HG03342 (cell line): ENCODE results near the gene B4GALT2.

Experiments
- ATAC-seq: cut with Tn5 transposase; IDR thresholded peaks from one replicate; pipeline ENCODE4 v1.9.1; 2021; ENCODE audit warnings: mild to moderate bottlenecking, moderate library complexity; ENCODE audit not compliant: unreplicated experiment

Gene B4GALT2, protein sequence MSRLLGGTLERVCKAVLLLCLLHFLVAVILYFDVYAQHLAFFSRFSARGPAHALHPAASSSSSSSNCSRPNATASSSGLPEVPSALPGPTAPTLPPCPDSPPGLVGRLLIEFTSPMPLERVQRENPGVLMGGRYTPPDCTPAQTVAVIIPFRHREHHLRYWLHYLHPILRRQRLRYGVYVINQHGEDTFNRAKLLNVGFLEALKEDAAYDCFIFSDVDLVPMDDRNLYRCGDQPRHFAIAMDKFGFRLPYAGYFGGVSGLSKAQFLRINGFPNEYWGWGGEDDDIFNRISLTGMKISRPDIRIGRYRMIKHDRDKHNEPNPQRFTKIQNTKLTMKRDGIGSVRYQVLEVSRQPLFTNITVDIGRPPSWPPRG

DNA sequence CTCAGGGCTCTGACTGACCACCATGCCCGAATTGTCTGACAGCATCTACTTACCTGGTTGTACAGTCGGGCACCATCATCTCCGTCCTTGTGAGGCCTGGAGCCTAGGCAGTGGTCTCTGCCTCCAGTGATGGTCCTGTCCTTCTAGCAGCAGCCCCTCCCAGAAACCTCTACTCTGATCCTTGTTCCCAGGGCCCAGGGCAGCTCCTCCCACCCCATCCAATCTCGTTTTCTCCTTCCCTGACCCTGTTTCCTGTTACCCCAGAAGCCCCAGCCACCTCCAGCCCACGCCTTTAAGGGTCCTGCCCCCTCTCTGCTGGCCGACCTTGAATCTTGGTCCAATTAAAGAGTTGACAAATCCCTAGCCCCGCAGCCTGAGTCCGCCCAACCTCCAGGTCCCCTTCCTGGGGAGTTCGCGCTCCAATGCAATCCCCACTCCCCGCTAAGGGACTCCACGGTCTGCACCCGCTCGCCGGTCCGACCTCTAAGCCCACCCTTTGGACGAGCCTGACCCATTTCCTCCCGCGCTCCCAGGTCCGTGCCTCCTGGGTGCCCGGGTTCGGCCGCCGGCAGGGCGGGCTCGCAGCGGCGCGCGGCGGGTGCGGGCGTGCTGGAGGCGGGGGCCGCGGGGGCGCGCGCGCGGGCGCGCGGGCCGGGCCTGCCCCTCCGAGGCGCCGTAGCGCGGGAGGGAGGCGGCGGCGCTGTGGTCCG, at the start of gene B4GALT2:
Gene B4GALT2 (plus strand): TSS at position 660 of the 710 bp plus-strand sequence. CDS start 1,951 bp downstream, outside the sequence.
- ATAC-seq = no peak

DNA sequence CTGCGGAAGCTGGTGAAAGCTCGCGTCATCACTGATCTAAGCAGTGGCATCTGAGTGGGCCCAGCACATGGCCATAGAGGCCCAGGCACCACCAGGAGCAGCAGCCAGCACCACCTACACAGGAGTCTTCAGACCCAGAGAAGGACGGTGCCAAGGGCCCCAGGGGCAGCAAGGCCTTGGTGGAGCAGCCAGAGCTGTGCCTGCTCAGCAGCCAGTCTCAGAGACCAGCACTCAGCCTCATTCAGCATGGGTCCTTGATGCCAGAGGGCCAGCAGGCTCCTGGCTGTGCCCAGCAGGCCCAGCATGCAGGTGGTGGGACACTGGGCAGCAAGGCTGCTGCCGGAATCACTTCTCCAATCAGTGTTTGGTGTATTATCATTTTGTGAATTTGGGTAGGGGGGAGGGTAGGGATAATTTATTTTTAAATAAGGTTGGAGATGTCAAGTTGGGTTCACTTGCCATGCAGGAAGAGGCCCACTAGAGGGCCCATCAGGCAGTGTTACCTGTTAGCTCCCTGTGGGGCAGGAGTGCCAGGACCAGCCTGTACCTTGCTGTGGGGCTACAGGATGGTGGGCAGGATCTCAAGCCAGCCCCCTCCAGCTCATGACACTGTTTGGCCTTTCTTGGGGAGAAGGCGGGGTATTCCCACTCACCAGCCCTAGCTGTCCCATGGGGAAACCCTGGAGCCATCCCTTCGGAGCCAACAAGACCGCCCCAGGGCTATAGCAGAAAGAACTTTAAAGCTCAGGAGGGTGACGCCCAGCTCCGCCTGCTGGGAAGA, 48.7 kb upstream of the B4GALT2 start:
- no peak for ATAC-seq

DNA sequence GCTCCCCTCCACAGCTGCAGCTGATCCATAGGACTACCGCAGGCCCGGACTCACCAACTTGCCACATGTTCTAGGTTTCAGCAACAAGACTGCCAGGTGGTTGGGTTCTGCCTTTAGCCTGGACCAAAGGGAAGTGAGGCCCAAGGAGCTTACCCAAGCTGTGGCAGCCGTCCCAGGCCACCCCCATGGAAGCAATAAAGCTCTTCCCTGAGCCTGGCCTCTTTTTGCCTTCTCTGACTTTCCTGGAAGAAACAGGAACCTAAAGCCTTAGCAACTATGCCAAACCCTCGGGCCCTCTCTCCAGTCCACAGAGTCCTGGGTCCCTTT, 48.1 kb upstream of the B4GALT2 start:
- ATAC-seq = no peak

DNA sequence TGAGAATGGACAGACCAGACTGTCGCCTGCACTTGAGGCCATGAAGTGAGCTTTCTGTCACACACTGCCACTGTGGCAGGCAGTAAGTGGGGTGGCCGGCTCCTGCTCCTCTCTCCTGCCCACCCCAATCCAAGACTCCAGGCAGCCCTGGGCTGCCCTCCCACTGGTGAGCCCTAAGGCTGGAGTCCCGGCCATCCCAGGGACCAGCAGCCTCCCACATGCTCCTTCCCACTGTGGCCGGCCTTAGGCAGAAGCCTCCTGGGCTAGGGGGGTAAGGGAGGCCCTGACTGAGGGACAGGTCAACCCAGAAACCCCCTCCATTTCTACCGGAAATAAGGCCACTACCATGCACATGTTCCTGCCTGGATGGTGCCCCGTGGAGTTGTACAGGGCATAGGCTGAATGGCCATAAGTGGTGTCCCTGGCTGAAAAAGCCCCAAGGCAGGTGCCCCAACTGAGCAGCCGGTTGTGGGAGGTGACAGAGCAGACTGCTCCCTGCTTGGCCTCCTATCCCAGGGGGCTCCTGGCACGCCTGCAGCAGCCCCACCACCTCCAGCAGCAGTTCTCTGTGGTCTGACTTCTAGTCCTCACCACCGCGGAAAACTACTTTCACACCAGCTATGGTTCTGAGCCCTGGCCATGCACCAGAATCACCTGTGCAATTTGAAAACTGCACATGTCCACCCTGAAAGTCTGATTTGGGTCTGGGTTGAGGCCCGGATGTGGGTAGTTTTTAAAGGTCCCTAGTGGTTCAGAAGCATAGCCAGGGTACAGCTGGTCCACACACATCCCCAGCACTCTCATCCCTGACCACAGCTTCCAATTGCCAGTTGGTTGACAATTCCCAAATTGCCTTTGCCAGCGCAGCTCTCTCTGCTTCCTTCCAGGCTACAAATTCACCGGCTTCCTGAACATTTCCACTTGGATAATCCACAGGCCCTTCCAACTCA, 47.0 kb upstream of the B4GALT2 start:
- ATAC-seq = no peak

DNA sequence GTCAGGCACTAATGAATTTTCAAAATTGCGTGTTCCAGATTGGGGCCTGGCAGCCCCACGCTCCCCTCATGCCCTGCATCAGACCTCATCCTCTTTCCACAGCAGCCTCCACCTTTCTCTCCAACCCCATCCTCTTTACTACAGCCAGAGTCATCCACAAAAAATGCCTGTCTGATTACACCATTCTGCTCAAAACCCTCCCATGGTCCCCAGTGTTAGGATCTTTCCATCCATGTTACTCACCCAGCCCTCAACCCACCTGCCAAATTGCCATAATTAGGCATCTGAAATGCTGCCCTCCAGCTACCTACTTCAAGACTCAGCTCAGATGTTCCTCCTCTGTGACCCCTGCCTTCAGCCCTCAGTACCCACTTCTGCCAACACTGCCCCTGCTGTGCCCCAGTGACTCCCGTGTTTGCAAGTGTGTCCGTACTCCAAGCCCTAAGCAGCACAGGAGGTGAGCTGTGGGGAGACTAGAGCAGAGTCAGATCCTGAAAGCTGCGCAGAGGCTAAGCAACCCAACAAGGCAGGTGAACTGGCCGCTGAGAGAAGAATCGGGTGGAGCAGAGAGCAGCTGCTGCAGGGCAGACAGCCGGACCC, 46.1 kb upstream of the B4GALT2 start:
- ATAC-seq = no peak

DNA sequence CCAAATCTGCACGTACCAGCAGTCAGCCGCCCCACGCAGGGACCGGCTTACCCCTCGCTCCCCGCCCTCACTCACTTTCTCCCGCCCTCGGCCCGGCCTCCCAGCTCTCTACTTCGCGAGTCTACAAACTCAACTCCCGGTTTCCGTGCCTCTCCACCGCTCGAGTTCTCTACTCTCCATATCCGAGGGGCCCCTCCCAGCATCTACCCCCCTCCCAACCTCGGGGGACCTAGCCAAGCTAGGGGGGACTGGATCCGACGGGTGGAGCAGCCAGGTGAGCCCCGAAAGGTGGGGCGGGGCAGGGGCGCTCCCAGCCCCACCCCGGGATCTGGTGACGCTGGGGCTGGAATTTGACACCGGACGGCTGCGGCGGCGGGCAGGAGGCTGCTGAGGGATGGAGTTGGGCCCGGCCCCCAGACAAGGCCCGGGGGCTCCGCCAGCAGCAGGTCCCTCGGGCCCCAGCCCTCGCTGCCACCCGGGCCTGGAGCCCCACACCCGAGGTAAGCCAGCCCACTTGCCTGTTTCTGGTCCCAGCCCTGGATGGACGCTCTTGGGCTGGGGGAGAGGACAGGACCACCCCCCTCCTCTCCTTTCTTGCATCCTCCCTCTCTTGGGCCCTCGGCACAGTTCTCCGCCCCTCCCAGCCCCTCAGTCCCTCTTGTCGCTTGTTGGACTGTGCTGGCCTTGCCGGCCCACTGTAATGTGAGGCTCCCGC, 45.5 kb upstream of the B4GALT2 start, which contains the start of gene ARTN:
Gene ARTN (plus strand): TSS at position 416 of the 715 bp plus-strand sequence. CDS start 1,856 bp downstream, outside the sequence.
- ATAC-seq = no peak

DNA sequence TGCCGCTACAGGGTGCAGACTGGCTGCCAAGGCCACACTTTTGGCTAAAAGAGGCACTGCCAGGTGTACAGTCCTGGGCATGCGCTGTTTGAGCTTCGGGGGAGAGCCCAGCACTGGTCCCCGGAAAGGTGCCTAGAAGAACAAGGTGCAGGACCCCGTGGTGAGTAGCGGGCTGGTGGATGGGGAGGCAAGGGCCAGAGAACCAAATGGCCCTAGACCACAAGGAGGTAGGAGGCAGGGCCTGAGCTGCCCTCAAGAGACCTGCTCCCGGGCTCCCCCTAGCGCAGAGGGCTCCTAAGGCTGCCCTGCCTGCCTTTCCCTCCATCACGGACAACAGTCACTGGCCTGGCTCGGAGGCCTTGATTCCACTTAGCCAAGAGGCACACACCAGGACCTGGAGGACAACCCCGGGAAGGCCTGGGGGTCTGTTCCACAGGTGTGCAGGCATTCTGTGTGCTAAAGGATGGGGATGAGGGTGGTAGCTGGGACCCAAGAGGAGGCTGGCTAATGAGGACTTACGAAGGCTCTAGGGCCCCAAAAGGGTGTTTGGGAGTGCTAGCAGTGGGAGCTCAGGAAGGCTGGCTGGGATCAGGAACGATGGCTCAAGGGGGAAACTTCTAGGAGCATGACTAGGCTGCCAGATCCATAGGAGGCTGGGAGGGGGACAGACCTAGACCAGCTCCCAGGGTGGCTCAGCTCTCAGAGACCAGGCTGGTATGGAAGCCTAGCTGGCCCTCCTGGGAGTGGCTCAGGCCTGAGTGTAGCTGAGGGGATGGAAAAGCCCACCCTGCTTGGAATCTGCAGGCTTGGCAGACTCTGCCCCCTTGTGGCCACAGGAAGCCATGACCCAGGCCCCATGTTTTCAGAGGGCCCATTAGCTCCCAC, 44.7 kb upstream of the B4GALT2 start:
- no peak for ATAC-seq

DNA sequence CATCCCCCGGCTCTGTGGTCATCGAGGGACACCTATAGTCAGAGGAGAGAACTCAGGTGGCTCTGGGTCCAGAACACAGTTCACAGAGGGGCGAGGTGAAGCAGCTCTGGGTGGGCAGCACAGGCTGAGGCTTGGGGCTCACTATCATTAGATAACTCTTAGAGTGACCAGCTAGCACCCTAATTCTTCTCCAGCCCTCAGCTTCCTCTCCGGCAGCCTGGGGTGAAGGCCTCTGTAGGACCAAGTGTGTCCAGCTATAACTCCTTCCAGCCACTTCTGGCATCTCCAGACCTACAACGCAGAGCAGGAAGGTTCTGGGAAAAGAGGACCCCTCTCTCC, 44.1 kb upstream of the B4GALT2 start:
- ATAC-seq = no peak

DNA sequence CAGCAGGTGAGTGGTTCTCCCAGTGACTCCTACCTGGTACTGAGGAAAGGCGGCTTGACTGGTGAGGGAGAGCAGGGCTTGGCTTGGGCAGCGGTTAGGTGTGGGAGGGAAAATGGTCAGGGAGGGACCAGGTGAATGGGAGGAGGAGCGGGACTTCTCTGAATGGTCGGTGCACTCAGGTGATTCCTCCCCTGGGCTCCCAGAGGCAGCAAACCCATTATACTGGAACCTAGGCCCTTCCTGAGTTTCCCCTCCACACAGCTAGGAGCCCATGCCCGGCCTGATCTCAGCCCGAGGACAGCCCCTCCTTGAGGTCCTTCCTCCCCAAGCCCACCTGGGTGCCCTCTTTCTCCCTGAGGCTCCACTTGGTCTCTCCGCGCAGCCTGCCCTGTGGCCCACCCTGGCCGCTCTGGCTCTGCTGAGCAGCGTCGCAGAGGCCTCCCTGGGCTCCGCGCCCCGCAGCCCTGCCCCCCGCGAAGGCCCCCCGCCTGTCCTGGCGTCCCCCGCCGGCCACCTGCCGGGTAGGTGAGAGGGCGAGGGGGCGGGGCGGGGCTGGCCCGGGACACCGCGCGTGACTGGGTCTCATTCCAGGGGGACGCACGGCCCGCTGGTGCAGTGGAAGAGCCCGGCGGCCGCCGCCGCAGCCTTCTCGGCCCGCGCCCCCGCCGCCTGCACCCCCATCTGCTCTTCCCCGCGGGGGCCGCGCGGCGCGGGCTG, 43.1 kb upstream of the B4GALT2 start:
- ATAC-seq = no peak

DNA sequence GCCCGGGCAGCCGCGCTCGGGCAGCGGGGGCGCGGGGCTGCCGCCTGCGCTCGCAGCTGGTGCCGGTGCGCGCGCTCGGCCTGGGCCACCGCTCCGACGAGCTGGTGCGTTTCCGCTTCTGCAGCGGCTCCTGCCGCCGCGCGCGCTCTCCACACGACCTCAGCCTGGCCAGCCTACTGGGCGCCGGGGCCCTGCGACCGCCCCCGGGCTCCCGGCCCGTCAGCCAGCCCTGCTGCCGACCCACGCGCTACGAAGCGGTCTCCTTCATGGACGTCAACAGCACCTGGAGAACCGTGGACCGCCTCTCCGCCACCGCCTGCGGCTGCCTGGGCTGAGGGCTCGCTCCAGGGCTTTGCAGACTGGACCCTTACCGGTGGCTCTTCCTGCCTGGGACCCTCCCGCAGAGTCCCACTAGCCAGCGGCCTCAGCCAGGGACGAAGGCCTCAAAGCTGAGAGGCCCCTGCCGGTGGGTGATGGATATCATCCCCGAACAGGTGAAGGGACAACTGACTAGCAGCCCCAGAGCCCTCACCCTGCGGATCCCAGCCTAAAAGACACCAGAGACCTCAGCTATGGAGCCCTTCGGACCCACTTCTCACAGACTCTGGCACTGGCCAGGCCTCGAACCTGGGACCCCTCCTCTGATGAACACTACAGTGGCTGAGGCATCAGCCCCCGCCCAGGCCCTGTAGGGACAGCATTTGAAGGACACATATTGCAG, 42.4 kb upstream of the B4GALT2 start:
- ATAC-seq = no peak

DNA sequence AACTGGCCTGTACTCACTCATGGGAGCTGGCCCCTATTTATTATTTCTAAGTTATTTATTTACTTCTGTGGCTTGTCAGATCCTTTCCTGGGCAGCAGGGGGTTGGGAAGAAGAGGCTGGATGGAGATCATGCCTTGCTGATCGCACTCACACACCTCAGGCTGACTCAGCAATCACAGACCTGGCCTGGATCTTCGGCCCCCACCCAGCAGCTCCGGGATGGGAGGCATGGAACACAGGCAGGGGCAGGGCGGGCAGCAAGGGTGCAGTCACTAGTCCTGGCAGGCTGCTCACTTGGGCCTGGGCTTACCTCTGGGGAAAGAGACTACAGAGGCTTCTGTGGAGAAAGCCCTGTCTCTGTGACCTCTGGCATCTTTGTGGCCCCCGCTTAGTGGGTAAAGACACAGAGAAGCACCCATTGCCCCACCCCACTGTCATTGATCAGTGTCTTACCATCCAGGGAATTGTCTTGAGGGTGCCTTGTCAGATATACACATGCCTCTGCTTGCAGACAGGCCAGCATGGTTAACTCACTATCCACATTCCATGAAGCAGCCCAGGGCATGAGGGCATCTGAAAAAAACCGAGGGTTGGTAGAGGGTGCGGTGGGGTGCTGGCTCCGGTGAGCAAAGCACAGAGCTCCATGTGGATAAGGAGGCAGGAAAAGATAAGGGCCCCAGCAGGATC, 41.7 kb upstream of the B4GALT2 start:
- no peak for ATAC-seq

DNA sequence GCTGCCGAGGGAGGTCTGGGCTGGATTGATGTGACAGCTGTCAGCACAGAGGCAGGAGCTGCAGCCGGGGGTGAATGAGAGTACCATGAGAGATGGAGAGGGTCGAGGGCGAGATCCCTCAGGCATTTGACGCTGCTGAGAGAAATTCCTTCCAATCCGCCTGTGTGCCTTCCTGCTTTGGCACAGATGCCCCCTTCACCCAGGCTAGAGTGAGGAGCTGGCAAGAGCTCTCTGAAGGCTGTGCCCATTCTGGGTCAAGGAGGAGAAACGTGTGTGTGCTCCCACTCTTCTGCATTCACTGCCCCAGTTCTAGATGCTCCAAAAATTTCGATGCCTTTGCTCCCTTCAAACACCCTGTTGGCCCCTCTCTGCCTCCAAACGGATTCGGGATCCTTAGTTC, 40.6 kb upstream of the B4GALT2 start:
- no peak for ATAC-seq

DNA sequence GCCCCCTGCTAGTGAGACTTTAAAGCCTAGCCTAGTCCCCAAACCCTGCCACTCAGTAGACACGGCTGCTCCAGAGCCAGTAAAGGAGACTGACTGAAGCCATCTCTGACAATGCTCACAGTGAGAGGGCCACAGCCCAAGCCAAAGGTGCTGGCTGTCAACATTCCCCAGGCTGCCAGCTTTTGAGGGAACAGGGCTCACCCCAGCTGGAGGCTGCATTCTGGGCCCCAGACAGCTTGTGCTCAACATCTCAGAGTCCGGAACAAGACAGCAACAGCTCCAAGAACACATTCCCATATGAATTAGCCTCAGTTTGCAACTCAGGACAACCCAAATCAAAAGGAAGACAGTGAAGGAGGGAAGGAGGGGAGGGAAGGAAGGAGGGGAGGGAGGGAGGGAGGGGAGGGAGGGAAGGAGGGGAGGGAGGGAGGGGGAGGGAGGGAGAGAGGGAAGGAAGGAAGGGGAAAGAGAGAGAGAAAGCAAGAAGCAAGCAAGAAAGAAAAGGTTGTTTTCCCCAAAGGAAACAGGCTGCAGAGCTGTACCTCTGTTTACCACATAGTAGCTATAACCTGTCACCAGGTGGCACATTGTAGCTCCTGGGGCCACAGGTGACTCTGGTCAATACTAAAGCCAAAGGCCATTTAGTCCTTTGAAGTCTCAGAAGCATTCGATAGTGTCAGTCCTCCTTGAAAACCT, 40.0 kb upstream of the B4GALT2 start:
- no peak for ATAC-seq

DNA sequence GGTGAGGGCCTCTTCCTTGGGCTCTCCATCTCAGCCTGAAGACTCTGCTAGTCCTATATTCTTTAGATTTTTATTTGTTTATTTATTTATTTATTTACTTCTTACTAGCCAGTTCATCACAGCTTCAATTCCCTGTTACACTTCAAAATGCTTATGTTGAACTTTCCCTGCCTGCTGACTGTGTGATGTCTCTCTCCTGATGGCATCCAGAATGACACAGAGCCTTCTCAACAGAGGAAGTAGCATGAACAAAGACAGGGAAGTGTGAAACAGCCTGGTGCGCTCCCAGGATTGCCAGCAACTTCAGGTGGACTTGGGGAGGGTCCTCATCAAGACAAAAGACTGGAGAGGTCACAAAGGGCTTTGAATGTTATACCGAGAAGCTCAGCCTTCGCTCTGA, 36.6 kb upstream of the B4GALT2 start:
- no peak for ATAC-seq

DNA sequence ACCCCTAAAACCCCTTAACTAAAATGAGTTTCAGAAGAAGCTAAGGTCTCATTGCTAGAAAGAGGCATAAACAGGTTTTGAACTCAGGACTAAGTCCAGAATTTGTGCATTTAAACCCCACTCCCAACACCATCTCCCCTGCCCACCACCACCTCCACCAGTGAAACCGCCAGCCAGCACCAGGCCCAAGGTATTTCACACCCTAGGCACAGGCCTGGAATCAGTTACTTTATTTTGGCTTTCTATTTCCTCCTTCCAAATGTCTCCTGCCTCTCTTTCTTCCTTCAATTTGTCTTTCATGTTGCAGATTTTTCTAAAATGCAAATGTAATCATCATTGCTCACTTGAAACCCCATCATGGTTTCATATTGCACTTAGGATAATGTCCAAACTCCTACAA, 34.1 kb upstream of the B4GALT2 start:
- ATAC-seq = no peak

DNA sequence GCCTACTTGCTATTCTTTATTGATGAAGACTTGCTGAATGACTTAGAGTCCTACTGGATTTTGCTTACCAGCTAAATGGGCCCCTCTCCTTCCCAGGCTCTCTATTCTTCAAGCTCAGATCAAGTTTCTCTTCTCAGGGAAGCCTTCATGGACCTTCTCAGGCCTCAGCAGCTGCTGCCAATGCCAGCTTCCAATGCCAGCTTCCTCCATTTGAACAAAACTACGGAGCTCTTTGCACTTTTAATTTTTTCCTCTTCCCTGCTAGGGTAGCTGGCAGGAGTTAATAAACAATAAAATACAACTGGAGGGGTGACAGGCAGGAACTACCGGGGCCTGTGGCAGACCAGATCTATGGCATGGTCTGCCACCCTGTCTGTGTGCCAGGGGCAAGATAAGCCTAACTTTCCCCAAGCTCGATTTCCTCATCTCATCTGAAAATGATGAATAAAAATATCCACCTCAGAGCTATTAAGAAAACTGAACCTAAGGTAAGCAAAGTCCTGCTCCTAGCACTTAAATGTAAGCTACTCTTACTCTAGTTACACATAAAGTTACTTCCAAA, 33.3 kb upstream of the B4GALT2 start:
- no peak for ATAC-seq
